ENCODE data around the gene PVRIG. TPM values are rescaled to one million over a fixed set of nuclear protein-coding genes. Genes with fewer than 3 reads are reported as not detected.
A peak's percentile ranks its signal among the peaks of the same experiment; 100 is the strongest.
"Not testable (repeated sequence)": the region's sequence is repeated elsewhere in the genome, so short reads cannot be mapped to it uniquely, and the experiment has no call there.

PVRIG gene
- total RNA-seq, 1 donor from 2014 or later: not detected

DNA sequence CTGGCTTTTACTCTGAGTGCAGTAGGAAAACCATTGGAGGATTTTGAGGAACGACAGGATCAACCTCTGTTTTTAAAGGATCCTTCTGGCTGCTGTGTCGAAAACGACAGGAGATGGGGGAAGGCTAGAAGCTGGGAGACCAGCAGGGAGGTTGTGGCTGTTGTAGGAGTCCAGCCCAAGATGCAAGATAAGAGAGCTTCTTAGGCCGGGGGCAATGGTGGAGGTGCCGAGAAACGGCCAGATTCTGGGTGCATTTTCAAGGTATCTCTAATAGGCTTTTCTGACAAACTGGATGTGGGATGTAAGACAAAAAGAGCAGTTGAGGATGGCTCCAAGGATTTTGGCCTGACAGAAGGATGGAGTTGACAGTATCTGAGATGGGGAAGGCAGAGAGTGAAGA is 10.3 kb upstream of the PVRIG start:
- Mint-ChIP-seq H3K9me3 (ENCODE audit: low read depth) (no peaks in the 10 kb centered on the region), H3K36me3 (ENCODE audit: insufficient read depth) (peaks cover 2% of the 10 kb centered on the region), H3K27me3 (peaks cover 12% of the 10 kb centered on the region), H3K27ac (peak overlapping the region; percentile 15), H3K4me1 (ENCODE audit: low read depth) (peaks cover 17% of the 10 kb centered on the region), H3K4me3 (ENCODE audit: low read depth) (no peak overlapping the region)
- DNase-seq (ENCODE audit: low spot score, unreplicated experiment): no peak
- TF ChIP-seq, protein P1, sequence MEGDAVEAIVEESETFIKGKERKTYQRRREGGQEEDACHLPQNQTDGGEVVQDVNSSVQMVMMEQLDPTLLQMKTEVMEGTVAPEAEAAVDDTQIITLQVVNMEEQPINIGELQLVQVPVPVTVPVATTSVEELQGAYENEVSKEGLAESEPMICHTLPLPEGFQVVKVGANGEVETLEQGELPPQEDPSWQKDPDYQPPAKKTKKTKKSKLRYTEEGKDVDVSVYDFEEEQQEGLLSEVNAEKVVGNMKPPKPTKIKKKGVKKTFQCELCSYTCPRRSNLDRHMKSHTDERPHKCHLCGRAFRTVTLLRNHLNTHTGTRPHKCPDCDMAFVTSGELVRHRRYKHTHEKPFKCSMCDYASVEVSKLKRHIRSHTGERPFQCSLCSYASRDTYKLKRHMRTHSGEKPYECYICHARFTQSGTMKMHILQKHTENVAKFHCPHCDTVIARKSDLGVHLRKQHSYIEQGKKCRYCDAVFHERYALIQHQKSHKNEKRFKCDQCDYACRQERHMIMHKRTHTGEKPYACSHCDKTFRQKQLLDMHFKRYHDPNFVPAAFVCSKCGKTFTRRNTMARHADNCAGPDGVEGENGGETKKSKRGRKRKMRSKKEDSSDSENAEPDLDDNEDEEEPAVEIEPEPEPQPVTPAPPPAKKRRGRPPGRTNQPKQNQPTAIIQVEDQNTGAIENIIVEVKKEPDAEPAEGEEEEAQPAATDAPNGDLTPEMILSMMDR (IDR thresholded peaks at IDR 0.05; ENCODE audit: unreplicated experiment): no peak

DNA sequence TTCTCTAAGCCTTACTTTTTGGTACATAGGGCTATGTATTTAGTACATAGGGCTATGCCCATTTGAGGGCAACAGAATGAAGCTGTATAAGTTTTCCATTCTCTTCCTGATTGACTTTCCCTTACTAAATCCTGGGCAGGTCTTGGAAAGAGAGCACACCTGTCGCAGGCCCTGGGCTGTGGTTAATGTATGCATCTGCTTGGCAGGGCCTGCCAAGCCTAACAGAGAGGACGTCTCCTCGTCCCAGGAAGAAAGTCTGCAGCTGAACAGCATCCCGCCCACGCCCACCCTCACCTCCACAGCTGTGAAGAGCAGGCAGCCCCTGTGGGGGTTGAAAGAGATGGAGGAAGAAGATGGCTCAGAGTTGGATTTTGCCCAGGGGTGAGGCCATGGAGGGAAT is 8.9 kb upstream of the PVRIG start:
- no peak for DNase-seq (ENCODE audit: low spot score, unreplicated experiment)
- Mint-ChIP-seq H3K4me3 (ENCODE audit: low read depth) (no peak overlapping the region), H3K27me3 (peaks cover 12% of the 10 kb centered on the region), H3K27ac (no peak overlapping the region), H3K4me1 (ENCODE audit: low read depth) (peaks cover 17% of the 10 kb centered on the region), H3K36me3 (ENCODE audit: insufficient read depth) (peaks cover 2% of the 10 kb centered on the region), H3K9me3 (ENCODE audit: low read depth) (no peaks in the 10 kb centered on the region)
- TF ChIP-seq, protein P1 (IDR thresholded peaks at IDR 0.05; ENCODE audit: unreplicated experiment): no peak

DNA sequence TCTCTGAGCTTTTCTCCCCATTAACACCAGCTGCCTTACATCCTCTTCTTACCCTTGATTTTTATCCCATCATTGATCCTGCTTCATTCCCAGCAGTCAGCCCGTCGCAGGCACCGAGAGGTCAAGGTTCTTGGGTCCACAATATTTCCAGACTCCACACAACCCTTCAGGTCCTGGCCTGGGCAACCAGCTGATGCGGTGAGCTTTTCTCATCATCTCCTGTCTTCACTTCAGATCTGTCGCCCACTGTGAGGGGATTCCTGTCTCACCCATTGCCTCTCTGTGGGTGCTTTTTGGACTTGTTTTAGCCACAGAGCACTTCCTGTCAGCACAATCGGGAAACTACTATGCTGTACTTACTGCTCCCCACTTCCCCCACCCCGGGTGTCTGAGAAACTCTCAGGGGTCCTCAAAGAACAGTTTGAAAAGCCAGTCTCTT is 8.4 kb upstream of the PVRIG start:
- H3K4me1 Mint-ChIP-seq (ENCODE audit: low read depth): peaks cover 17% of the 10 kb centered on the region
- H3K27ac Mint-ChIP-seq: no peak overlapping the region
- no peak overlapping the region for H3K4me3 Mint-ChIP-seq (ENCODE audit: low read depth)
- no peaks in the 10 kb centered on the region for H3K9me3 Mint-ChIP-seq (ENCODE audit: low read depth)
- DNase-seq (ENCODE audit: low spot score, unreplicated experiment): no peak
- TF ChIP-seq, protein P1 (IDR thresholded peaks at IDR 0.05; ENCODE audit: unreplicated experiment): no peak
- peaks cover 12% of the 10 kb centered on the region for H3K27me3 Mint-ChIP-seq
- peaks cover 2% of the 10 kb centered on the region for H3K36me3 Mint-ChIP-seq (ENCODE audit: insufficient read depth)

DNA sequence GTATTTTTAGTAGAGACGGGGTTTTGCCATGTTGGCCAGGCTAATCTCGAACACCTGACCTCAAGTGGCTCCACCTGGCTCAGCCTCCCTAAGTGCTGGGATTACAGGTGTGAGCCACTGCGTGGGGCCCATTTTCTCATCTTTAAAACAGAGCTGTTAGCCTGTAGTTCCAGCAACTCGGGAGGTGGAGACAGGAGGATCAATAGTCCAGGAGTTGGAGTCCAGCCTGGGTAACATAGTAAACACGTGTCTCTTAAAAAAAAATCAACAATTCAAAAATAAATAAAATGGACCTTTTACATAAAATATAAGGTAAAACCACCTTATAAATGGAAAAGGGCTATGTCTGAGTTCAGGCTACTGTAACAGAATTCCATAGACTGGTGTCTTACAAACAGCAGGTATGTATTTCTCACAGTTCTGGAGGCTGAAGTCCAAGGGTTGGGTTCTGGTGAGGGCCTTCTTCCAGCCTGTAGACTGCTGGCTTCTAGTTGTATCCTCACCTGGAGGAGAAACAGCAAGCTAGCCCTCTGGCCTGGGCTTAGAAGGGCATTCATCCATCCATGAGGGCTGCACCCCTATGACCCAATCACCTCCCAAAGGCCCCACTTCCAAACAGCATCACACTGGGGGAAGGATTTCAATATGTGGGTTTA is 7.0 kb upstream of the PVRIG start:
- no peak for DNase-seq (ENCODE audit: low spot score, unreplicated experiment)
- no peaks in the 10 kb centered on the region for H3K9me3 Mint-ChIP-seq (ENCODE audit: low read depth)
- TF ChIP-seq, protein P1 (IDR thresholded peaks at IDR 0.05; ENCODE audit: unreplicated experiment): no peak
- peaks cover 17% of the 10 kb centered on the region for H3K4me1 Mint-ChIP-seq (ENCODE audit: low read depth)
- peaks cover 12% of the 10 kb centered on the region for H3K27me3 Mint-ChIP-seq
- H3K4me3 Mint-ChIP-seq (ENCODE audit: low read depth): no peak overlapping the region
- H3K36me3 Mint-ChIP-seq (ENCODE audit: insufficient read depth): peaks cover 2% of the 10 kb centered on the region
- no peak overlapping the region for H3K27ac Mint-ChIP-seq

DNA sequence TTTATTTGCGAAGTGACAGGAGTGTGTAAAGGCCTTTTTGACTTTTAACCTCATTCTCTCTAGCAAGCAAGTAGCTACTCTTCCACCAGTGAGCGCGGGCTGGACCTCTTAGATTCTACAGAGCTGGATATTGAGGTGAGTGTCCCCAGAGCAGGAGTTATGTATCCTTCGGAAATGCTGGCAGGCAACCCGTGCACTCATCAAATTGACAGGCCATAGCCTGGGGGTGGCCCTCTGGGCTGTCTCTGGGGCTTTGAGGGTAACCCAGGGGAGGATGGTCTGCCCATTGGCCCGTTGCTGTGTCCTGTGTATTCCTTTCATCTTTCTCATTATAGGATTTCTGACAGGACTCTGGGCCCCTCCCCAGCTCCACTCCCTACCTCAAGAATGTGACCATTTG is 6.1 kb upstream of the PVRIG start:
- Mint-ChIP-seq H3K4me1 (ENCODE audit: low read depth) (peaks cover 15% of the 10 kb centered on the region), H3K27ac (peak overlapping the region; percentile 34), H3K27me3 (peaks cover 12% of the 10 kb centered on the region), H3K36me3 (ENCODE audit: insufficient read depth) (peaks cover 2% of the 10 kb centered on the region), H3K9me3 (ENCODE audit: low read depth) (no peaks in the 10 kb centered on the region), H3K4me3 (ENCODE audit: low read depth) (no peak overlapping the region)
- TF ChIP-seq, protein P1 (IDR thresholded peaks at IDR 0.05; ENCODE audit: unreplicated experiment): no peak
- no peak for DNase-seq (ENCODE audit: low spot score, unreplicated experiment)

DNA sequence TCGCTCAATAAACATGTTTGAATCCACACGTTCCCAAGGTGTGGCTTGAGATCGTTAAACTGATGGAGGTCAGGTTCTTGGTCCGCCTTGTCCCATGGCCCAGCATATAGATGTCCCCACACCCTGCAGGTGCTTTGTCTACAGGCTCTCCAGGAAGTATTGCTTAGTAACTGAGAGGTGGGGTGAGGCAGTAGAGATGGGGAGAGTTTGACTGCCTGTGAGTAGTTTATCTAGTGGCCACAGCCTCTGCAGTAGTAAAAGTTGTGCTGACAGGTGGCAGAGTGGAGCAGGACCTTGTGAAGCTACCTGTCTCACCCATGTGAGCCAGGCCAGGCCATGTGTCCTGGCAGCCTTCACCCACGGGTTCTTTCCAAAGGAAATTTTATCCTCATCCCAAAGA is 5.4 kb upstream of the PVRIG start:
- not testable (repeated sequence) for H3K9me3 Mint-ChIP-seq (ENCODE audit: low read depth); H3K36me3 Mint-ChIP-seq (ENCODE audit: insufficient read depth); H3K4me1 Mint-ChIP-seq (ENCODE audit: low read depth); DNase-seq (ENCODE audit: low spot score, unreplicated experiment); H3K4me3 Mint-ChIP-seq (ENCODE audit: low read depth)
- Mint-ChIP-seq H3K27ac (peak overlapping the region; percentile 34), H3K27me3 (peaks cover 11% of the 10 kb centered on the region)

Data from progenitor cell of endocrine pancreas (in vitro differentiated cells).